Activated CD8-positive, alpha-beta memory T cell treated with anti-CD3 and anti-CD28 coated beads, Interleukin-2, amount 10 ng/mL, durations not matched to agents 7 days and 5 days (primary cell): ENCODE measurements around the gene FFAR2. TPM values are rescaled to one million over a fixed set of nuclear protein-coding genes. Genes with fewer than 3 reads are reported as not detected.
"Not testable (repeated sequence)": the region's sequence is repeated elsewhere in the genome, so short reads cannot be mapped to it uniquely, and the experiment has no call there.

ENCODE experiments used
- ATAC-seq: fragments of 150-1000 bp; cut with Tn5 transposase; one replicate; pipeline ENCODE4 v1.10.0; 2021; ENCODE audit warnings: moderate library complexity
- CTCF ChIA-PET: fragments of 350-600 bp; sonication (Branson Sonifier 250); formaldehyde crosslinking; loops from one replicate; lab custom pipeline; 2021; ENCODE audit warnings: antibody characterized with exemption; lab: Charles Lee
- DNase-seq: peaks from one replicate; pipeline ENCODE4 v3.0.0-alpha.2; 2020
- H3K27ac Mint-ChIP-seq: one replicate; pipeline ENCODE4 v1.8.0; 2021; ENCODE audit warnings: mild to moderate bottlenecking, mixed read lengths
- H3K27me3 Mint-ChIP-seq: one replicate; pipeline ENCODE4 v1.8.0; 2021; ENCODE audit warnings: mixed read lengths
- H3K36me3 Mint-ChIP-seq: one replicate; pipeline ENCODE4 v1.8.0; 2021; ENCODE audit warnings: mild to moderate bottlenecking, mixed read lengths
- H3K4me1 Mint-ChIP-seq: one replicate; pipeline ENCODE4 v1.8.0; 2021; ENCODE audit warnings: mixed read lengths
- H3K4me3 Mint-ChIP-seq: one replicate; pipeline ENCODE4 v1.8.0; 2021; ENCODE audit warnings: mild to moderate bottlenecking, moderate library complexity, mixed read lengths
- H3K9me3 Mint-ChIP-seq: one replicate; pipeline ENCODE4 v1.8.0; 2022; ENCODE audit warnings: low read depth, mixed read lengths
- total RNA-seq, 2 experiments: library from RNA; stranded (reverse); gene quantifications; one replicate each; pipeline ENCODE4 v1.2.3, GENCODE V29; 2021

The FFAR2 gene
- total RNA-seq = not detected

DNA sequence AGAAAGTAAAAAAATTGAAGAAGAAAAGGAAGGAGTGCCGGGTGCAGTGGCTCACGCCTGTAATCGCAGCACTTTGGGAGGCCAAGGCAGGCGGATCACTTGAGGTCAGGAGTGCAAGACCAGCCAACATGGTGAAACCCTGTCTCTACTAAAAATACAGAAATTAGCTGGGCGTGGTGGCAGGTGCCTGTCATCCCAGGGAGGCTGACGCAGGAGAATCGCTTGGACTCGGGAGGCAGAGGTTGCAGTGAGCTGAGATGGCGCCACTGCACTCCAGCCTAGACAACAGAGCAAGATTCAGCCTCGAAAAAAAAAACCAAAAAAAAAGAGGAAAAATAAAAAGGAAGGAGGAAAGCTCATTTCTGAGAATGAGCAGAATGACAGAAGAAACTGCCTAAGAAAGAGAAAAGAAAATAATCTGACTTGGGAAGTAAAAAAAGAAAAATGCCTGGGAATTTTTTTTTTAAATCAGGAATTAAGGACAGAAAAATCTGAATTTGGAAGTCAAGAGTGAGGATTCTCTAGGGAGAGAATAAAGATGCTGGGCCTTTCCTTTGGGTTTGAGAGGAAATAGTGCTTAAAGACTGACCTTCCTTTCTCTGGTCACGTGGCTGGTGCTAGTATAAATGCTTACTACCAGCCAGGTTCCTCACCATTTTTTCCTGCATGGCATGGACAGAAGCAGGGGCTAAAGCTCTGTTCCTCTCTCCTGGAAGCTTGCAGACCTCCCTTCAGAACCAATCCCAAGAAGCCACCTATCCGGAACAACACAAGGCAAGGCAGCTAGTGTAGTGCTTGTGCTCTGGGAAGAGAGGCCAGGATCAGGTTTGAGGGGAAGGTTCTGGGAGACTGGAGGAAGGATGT is at the start of gene FFAR2:
TSS of gene FFAR2 (plus strand) at position 652 of the 864 bp plus-strand sequence. CDS start 1,458 bp downstream, outside the sequence.
- Mint-ChIP-seq H3K4me1 (peaks cover 60% of the 10 kb centered on the region), H3K4me3 (no peak within 1 kb of the TSS)
- CTCF ChIA-PET = interaction anchor here (1.1 to 1.8 kb wide), 4 partner anchors 13 to 63 kb away, joined by 3 to 4 read pairs (median 4); no protein-coding TSS in a partner anchor

DNA sequence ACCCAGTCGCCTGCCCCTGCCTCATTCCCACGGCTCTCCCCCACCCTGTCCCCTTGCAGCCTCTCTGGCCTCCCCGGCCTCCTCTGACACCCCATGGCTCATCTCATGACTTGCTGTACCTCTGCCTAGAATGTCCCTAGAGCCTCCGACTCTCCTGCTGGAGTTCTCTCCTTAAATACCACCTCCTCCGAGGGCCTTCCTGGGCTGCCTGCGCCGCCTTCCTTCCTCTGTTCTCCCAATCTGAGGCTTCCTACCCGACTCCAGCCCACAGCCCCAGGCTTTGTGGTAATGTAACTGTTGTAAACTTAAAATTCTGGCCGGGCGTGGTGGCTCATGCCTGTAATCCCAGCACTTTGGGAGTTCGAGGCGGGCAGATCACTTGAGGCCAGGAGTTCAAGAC is 49.5 kb upstream of the FFAR2 start:
- Mint-ChIP-seq H3K9me3 (no peaks in the 10 kb centered on the region), H3K36me3 (no peaks in the 10 kb centered on the region), H3K4me1 (peaks cover 3% of the 10 kb centered on the region), H3K27ac (no peak overlapping the region), H3K27me3 (peaks cover 13% of the 10 kb centered on the region), H3K4me3 (no peak overlapping the region)
- no peak for ATAC-seq
- CTCF ChIA-PET = no interaction called here
- DNase-seq = no peak

More for the DNA sequence above, at the start of gene FFAR2:
- peaks cover 32% of the 10 kb centered on the region for H3K27me3 Mint-ChIP-seq
- no peaks in the 10 kb centered on the region for H3K36me3 Mint-ChIP-seq
- DNase-seq = no peak
- no peak for ATAC-seq
- H3K27ac Mint-ChIP-seq = no peak within 1 kb of the TSS
- H3K9me3 Mint-ChIP-seq = no peaks in the 10 kb centered on the region

DNA sequence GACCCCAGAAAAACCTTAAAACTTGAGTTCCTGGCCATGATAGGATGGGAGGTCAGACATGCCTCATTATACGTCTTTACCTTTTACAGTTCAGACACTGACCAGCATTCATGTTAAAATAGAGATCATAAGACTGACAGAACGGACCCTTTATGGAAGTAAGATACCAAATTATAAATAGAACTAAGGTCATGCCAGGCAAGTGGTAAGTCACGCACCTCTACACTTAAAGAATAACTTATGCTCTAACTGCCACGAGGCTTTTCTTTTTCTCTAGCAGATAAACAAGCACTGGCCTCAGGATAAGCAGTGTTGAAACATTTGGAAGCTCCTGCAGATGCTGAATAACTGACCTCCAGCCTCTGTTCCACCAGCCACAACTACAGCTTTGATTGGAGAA is 48.8 kb upstream of the FFAR2 start:
- Mint-ChIP-seq H3K27me3 (peaks cover 13% of the 10 kb centered on the region), H3K4me3 (no peak overlapping the region), H3K27ac (no peak overlapping the region), H3K9me3 (no peaks in the 10 kb centered on the region), H3K36me3 (no peaks in the 10 kb centered on the region), H3K4me1 (peaks cover 4% of the 10 kb centered on the region)
- DNase-seq (no peak), ATAC-seq (no peak)
- CTCF ChIA-PET = no interaction called here

DNA sequence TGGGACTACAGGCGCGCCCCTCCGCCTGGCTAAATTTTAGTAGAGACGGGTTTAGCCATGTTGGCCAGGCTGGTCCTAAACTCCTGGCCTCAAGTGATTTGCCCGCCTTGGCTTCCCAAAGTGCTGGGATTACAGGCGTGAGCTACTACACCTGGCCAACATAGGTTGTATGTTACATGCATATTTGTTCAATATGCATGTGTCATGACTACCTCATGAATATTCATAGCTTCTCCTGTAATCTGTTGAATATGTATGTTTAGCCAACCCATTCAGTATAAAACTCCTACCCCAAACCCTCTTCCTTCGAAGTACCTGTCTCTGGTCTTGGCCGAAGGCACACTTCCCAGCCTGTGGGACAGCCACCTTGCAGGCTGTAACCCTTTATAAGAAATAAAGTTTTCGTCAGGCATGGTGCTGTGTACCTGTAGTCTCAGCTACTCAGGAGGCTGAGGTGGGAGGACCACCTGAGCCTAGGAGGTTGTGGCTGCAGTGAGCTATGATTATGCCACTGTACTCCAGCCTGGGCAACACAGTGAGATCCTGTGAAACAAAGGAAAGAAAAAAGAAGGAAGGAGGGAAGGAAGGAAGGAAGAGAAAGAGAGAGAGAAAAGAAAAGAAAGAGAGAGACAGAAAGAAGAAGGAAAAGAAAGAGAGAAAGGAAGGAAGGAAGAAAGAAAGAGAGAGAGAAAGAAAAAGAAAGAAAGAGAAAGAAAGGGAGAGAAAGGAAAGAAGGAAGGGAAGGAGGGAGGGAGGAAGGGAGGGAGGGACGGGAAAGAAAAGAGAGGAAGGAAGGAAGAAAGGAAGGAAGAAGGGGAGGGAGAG is 47.9 kb upstream of the FFAR2 start:
- CTCF ChIA-PET = no interaction called here
- no peaks in the 10 kb centered on the region for H3K9me3 Mint-ChIP-seq
- H3K36me3 Mint-ChIP-seq = peaks cover 1% of the 10 kb centered on the region
- no peak overlapping the region for H3K4me3 Mint-ChIP-seq
- H3K27ac Mint-ChIP-seq = no peak overlapping the region
- ATAC-seq = no peak
- H3K4me1 Mint-ChIP-seq = peaks cover 10% of the 10 kb centered on the region
- DNase-seq = no peak
- peaks cover 13% of the 10 kb centered on the region for H3K27me3 Mint-ChIP-seq

DNA sequence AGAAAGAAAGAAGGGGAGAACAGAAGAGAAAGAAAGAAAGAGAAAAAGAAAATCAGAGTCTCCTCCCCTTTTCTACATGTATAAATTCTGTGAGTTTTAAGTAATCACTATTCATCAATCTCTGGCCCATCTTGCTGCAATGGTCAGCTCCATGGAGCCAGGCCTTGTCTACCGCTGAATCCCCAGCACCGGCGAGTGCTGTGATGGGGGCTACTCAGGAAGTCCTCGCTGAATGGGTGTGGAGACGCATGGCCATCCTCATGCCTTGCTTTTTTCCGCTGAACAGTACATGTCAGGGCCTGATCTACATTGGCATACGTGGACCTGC is 47.3 kb upstream of the FFAR2 start:
- DNase-seq (no peak), ATAC-seq (no peak)
- no peaks in the 10 kb centered on the region for H3K9me3 Mint-ChIP-seq
- peaks cover 13% of the 10 kb centered on the region for H3K4me1 Mint-ChIP-seq
- CTCF ChIA-PET = interaction anchor here (1.6 kb wide), 1 partner anchor 17 kb away, joined by 4 read pairs; no protein-coding TSS in a partner anchor
- H3K4me3 Mint-ChIP-seq = no peak overlapping the region
- H3K36me3 Mint-ChIP-seq = peaks cover 1% of the 10 kb centered on the region
- H3K27me3 Mint-ChIP-seq = peaks cover 13% of the 10 kb centered on the region
- H3K27ac Mint-ChIP-seq = no peak overlapping the region

DNA sequence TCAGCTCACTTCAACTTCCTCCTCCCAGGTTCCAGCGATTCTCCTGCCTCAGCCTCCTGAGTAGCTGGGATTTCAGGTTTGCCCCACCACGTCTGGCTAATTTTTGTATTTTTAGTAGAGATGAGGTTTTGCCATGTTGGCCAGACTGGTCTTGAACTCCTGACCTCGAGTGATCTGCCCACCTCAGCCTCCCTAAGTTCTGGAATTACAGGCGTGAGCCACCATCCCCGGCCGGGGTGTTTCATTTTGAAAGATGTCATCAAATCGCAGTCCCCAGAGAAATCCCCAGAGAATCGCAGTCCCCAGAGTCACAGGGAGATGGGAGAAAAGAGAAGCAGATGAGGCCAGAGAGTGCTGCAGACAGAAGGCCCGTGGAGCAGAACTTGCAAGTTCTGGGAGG is 46.6 kb upstream of the FFAR2 start:
- ATAC-seq, H3K9me3 Mint-ChIP-seq, H3K27ac Mint-ChIP-seq, DNase-seq, H3K4me3 Mint-ChIP-seq, H3K36me3 Mint-ChIP-seq: not testable (repeated sequence)
- peaks cover 13% of the 10 kb centered on the region for H3K27me3 Mint-ChIP-seq
- H3K4me1 Mint-ChIP-seq = peaks cover 13% of the 10 kb centered on the region
- CTCF ChIA-PET = interaction anchor here (1.5 to 1.6 kb wide), 2 partner anchors 16 to 48 kb away, joined by 3 to 4 read pairs; no protein-coding TSS in a partner anchor

DNA sequence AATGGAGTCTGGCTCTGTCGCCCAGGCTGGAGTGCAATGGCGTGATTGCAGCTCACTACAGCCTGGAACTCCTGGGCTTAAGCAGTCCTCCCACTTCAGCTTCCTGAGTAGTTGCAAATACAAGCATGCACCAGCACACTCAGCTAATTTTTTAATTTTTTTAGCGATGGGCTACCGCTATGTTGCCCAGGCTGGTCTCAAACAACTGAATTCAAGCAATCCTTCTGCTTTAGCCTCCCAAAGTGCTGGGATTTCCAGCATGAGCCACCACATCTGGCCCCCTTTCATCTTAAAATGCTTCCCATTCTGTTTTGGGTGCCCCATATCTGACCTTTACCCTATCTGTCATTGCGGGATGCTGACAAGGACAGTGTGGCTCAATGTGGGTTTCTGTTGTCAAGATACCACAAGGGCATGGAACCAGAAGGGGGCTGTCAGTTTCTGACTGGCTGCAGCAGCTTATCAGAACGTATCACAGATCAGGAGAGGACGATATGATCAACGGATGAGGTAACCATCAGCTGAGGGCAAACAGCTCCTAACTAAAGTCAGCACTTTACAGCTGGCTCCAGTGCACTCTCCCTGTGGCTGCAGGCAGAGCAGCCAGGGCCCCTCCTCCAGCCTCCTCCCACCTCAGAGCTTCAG is 44.8 kb upstream of the FFAR2 start:
- no peaks in the 10 kb centered on the region for H3K9me3 Mint-ChIP-seq
- ATAC-seq (no peak), DNase-seq (no peak)
- CTCF ChIA-PET = interaction anchor here (0.7 to 2.3 kb wide), 4 partner anchors 50 to 107 kb away, joined by 3 to 5 read pairs (median 3); no protein-coding TSS in a partner anchor
- H3K27ac Mint-ChIP-seq = no peak overlapping the region
- H3K36me3 Mint-ChIP-seq = peaks cover 1% of the 10 kb centered on the region
- no peak overlapping the region for H3K4me3 Mint-ChIP-seq
- peaks cover 13% of the 10 kb centered on the region for H3K4me1 Mint-ChIP-seq
- H3K27me3 Mint-ChIP-seq = peaks cover 13% of the 10 kb centered on the region

DNA sequence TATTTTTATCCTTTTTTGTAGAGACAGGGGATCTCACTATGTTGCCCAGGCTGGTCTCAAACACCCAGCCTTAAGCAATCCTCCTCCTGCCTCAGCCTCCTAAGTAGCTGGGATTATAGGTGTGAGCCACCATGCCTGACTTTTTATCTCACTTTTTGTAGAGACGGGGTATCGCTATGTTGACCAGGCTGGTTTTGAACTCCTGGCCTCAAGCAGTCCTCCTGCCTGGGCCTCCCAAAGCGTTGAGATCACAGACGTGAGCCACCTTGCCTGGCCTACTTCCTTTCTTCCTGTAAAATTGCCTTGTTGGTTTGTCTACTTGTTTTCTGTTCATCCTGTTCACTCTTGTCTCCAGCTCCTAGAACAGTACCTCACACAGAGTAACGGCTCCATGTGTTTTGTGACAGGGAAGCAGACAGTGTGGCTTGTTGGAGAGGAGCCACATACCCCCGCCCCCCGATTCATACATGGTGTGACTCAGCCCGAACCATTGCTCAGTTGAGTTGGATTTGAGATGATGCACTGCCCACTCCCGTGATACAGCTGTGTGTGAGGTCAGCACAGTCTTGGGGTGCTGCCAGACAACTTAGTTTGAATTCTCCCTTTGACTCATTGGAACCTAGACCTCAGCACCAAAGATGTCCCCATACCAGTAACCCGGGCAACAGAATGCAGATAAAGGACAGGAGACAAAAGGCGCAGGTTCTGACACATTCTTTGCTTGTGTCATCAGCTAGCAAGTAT is 43.0 kb upstream of the FFAR2 start:
- Mint-ChIP-seq H3K27ac (no peak overlapping the region), H3K36me3 (peaks cover 1% of the 10 kb centered on the region), H3K27me3 (peaks cover 16% of the 10 kb centered on the region), H3K4me1 (peaks cover 13% of the 10 kb centered on the region), H3K9me3 (no peaks in the 10 kb centered on the region), H3K4me3 (no peak overlapping the region)
- ATAC-seq (peak; percentile 80), DNase-seq (peak; percentile 67)
- CTCF ChIA-PET = interaction anchor here (2.3 kb wide), 1 partner anchor 52 kb away, joined by 5 read pairs; no protein-coding TSS in a partner anchor

DNA sequence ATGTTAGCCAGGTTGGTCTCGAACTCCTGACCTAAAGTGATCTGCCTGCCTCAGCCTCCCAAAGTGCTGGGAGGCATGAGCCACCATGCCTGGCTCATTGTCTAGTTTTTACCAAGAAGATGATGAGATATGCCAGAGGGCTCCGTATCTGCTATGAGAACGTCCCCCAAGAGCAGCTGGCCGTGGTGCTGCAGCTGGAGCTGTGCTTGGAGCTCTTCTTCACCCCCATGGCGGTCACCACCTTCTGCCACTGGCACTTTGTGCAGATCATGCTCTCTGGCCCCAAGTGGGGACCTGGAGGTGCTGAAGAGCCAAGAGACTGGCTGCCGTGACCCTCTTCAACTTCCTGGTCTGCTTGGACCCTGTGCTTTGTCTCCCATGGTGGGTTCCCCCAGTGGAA is 40.4 kb upstream of the FFAR2 start:
- H3K4me1 Mint-ChIP-seq = peaks cover 13% of the 10 kb centered on the region

DNA sequence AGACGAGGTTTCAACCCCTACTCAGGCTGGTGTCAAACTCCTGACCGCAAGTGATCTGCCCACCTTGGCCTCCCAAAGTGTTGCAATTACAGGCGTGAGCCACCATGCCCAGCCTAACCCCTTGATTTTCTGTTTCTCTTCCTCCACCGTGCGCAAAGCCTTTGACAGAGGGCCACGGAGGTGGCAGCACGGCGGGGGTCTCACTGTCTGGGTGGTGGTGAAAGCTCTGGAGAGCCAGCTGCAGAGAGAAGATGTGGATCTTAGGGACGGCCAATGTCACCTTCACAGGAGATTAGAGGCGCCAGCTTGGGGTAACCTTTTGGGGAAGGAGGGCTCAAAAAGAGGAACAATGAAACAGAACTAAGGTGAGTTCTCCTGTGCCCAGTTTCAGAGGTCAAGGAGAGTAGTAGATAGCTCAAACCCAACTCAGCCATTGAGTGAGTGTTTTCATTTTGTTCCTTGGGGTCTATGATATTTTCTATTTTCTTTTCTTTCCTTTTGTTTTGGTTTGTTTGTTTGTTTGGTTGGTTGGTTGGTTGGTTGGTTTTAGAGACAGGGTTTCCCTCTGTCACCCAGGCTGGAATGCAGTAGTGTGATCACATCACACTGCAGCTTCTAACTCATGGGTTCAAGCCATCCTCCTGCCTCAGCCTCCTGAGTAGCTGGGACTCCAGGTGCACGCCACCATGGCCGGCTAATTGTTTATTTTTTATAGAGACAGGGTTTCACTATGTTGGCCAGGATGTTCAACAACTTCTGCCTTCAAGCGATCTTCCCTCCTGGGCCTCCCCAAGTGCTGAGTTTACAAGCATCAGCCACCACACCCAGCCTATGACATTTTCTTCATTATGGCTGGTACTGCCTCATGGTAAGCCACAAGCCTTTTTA is 39.5 kb upstream of the FFAR2 start:
- Mint-ChIP-seq H3K4me1 (peaks cover 10% of the 10 kb centered on the region), H3K36me3 (peaks cover 3% of the 10 kb centered on the region), H3K27ac (peak overlapping the region; percentile 12), H3K27me3 (peaks cover 28% of the 10 kb centered on the region), H3K9me3 (no peaks in the 10 kb centered on the region), H3K4me3 (no peak overlapping the region)
- CTCF ChIA-PET = no interaction called here
- no peak for ATAC-seq
- DNase-seq = no peak

More for the DNA sequence above, 40.4 kb upstream of the FFAR2 start:
- Mint-ChIP-seq H3K27me3 (peaks cover 23% of the 10 kb centered on the region), H3K9me3 (no peaks in the 10 kb centered on the region), H3K27ac (no peak overlapping the region), H3K36me3 (peaks cover 3% of the 10 kb centered on the region), H3K4me3 (no peak overlapping the region)
- CTCF ChIA-PET = no interaction called here
- ATAC-seq (no peak), DNase-seq (no peak)

DNA sequence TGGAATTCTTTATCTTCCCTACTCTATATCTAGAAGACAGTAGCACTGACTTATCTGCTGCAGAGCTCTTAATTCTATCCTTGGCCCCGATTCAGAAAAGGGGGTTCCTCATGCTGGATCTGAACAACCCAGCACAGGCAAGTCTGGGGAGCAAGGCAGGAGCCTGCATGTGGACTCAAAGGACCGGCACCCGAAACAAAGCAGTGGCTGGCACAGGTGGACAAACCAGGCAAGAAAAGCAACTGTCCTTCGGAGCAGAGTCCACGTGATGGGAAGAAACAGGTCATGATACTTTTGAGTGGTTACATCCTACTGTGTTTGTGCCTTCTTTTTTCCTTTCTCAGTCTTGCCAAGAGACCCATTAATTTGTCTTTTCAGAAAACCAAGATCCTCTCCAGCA is 38.9 kb upstream of the FFAR2 start:
- Mint-ChIP-seq H3K9me3 (no peaks in the 10 kb centered on the region), H3K36me3 (peaks cover 3% of the 10 kb centered on the region)
- CTCF ChIA-PET = no interaction called here

DNA sequence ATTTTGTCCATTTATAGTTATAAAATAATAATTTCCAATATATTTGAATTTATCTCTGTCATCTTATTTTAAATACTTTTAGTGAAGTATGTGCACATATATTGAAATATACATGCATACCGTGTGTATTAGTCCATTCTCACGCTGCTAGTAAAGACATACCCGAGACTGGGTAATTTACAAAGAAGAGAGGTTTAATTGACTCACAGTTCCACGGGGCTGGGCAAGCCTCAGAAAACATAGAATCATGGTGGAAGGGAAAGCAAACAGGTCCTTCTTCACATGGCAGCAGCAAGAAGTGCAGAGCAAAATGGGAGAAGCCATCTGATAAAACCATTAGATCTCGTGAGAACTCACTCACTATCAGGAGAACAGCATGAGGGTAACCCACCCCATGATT is 37.6 kb upstream of the FFAR2 start:
- peaks cover 1% of the 10 kb centered on the region for H3K36me3 Mint-ChIP-seq
- H3K4me1 Mint-ChIP-seq = peaks cover 2% of the 10 kb centered on the region
- H3K4me3 Mint-ChIP-seq = no peak overlapping the region
- H3K27me3 Mint-ChIP-seq = peaks cover 32% of the 10 kb centered on the region
- H3K27ac Mint-ChIP-seq = no peak overlapping the region
- ATAC-seq (no peak), DNase-seq (no peak)
- CTCF ChIA-PET = no interaction called here
- no peaks in the 10 kb centered on the region for H3K9me3 Mint-ChIP-seq

More for the DNA sequence above, 38.9 kb upstream of the FFAR2 start:
- H3K4me3 Mint-ChIP-seq = no peak overlapping the region
- H3K27ac Mint-ChIP-seq = no peak overlapping the region
- DNase-seq = no peak
- ATAC-seq = no peak
- peaks cover 32% of the 10 kb centered on the region for H3K27me3 Mint-ChIP-seq
- peaks cover 9% of the 10 kb centered on the region for H3K4me1 Mint-ChIP-seq
